Right forelimb (tissue), 1 donor: ENCODE measurements around the gene RENBP.

ENCODE experiments used
- DNase-seq: peaks from one replicate; pipeline ENCODE4 v3.0.0-alpha.2; 2018

The RENBP gene

DNA sequence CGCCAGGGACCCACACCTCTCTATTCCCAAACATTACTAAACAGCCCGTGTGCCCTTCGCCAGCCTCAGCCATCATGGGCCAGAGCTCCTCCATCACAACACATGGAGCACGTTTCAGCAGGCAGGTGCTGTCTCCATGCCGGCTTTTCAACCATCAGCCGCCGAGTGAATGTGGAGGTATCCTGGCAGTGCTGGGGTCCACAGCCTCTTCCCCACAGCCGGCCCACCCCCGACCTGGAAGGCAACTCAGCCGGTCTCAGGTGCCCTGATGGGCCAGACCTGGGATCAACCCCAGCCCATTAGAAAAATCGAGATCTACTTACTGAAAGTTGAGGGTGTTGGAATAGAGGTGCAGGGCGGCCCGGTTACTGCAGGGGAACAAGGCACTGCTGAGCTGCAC is 12.7 kb downstream of the RENBP start:
- no peak for DNase-seq

DNA sequence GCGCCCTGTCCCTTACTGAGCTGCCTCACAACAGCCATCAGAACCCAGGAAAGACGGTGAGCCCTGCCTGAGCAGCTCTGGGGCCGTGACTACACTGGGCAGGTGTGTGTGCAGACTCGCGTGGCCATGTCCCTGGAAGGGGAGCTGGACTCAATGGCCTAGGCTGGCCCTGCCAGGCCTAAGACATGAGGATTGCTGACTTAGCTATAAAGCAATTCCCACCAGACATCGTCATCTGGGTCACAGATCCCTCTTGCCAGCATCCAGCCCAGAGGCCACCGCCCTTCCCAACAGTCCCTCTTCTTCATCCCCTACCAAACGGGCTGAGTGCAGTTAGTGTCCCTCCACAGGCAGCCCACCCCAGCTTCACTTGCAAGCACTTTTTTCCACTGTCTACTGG is 13.3 kb downstream of the RENBP start:
- no peak for DNase-seq

DNA sequence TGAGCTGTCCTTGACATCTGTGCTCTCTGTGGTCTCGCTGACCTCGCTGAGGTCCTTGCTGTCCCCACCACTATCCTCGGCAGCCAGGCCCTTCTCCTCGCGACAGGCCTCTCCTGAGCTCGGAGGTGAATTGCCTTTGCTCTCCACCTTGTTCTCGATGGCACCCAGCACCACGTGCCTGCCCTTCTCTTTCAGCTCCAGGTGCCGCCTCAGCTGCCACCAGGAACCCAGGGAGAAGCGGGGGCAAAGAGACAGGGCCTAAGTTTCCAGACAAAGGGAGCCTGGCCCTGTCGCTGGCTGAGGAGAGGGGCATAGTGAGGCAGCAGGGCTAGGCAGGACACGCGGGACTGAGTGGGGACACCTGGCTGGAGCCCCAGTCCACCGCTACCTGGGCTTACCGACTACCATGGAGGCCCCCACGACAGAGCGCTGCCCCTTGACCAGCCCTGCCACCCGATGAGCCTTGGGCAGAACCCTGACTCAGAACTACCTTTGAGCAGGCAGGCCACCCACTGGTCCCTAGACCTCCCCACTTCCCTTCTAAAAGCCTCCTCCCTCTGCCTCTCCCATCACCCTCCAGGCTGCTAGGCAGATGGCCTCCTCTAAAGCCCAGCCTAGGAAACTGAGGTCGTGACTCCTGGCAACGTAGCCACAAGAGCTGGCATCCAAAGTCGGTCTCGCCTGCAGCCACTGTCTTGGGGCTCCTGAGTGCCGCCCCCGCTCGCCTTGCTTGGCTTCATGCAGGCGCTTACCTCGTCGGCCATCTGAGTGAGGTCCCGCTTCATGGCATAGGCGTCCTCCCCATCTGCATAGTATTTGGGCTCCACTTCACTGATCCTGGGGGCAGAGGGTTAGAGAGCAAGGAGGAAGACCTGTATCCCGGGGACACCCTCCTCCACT is 14.2 kb downstream of the RENBP start:
- DNase-seq: no peak

- no peak for DNase-seq
These were observed 14.9 kb downstream of the RENBP start for GRCh38 chrX:153929576-153929975.

- DNase-seq: no peak
These were observed 15.6 kb downstream of the RENBP start for GRCh38 chrX:153928846-153929245.

DNA sequence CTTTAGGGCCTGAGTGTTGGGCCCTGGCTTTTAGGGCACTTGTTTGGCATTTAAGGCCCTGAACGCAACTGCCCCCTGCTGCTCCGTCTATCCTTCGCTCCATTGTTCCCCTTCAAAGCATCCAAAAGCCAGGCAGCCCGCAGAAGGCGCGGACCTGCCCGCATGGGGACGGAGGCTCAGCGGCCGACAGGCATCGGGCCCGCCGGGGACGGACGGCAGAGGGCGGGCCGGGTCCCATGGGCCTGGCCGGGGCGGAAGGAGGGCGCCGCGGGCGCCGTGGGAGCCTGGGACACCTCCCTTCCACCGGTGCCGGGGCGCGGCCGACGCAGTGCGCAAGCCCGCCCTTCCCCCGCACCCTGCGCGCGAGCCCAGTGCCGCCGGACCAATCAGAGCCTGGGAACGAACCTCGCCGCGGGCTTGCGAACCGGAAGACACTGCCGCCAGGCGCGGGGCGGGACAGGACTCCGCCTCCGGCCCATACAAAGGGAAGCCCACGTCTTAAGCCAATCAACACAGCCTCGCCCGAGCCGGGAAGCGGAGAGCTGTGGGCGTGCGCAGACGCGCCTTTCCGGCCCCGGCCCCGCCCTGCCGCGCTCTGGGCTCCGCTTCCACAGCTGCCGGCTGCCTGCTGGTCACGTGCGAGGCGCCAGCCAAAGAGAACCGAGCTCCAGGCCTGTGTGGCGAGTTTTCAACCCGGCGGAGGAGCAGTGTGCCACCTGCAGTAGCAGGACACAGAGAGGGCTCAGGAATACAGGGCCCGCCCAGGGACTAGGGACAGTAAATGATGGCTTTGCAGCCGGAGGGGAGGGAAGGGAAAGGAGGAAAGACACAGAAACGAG is 16.3 kb downstream of the RENBP start:
- DNase-seq: peak; percentile 95

DNA sequence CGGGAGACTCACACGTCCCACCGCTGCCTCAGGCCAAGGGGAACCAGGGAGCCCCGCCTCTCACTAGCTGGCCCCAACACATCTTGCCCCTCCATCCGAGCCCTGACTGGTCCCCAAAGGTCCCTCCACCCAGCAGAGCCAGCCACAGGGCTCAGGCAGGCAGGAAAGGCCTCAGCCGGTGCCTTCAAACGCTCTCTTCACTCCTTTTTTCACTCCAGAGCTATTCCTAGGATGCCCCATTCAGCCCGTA is 16.8 kb downstream of the RENBP start:
- DNase-seq: no peak

- peak; percentile 71 for DNase-seq
These were observed 17.4 kb downstream of the RENBP start for GRCh38 chrX:153926858-153927671.

DNA sequence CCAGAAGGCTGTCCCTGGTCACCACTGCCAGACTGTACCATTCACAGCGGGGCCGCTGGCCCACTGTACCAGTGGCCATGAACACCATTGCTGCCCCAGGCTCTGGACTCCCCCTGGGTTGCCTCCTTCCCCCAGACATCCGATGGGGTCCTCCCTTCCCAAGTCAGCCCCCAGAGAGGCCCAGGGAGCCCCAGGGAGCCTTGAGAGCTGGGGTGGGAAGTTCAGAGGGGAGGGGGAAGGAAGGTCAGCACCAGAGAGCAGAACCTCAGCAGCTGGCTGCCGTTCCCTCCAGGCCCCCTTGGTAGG is 17.9 kb downstream of the RENBP start:
- DNase-seq: no peak

DNA sequence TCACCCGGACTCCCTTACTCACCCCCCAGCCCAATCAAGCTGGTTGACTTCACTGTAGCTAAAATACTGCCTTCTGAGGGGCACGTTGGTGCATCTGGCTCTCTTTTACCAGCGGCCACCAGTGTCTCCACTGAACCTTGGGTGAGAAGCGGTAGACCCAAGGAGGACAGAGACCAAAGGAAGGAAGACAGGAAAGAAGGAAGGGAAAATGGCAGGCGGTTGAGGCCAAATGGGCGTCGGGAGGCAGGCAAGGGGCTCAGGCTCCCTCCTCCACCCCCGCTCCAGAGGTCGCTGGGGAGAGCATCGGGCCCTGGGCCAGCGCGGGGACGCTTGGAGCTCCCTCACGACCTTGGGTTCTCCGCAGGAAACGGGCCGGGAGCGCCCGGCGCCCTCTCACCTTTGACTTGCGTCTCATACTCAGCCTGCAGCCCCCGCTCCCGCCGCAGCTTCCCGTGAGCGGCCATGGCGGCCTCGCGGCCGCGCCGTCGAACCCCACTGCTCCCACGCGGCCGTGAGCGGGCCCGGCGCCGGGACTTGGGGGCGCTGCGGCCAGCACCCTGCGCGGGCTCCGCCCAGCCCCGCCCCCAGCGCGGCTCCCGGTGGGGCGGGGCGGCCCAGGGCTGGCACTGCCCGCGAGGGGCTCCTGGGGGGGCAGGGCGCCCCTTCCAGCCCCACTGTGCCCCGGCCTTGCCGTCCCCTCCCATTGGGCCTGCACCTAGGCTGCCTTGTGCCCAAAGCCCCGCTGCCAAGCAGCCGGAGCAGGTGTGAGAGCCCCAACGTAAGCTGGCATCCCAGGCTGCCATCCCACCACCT is 18.5 kb downstream of the RENBP start, which contains the start of gene ARHGAP4:
ARHGAP4 (minus strand) TSS at position 526 of the 813 bp plus-strand sequence; CDS start at position 464, 62 bp downstream.
- DNase-seq: no peak

DNA sequence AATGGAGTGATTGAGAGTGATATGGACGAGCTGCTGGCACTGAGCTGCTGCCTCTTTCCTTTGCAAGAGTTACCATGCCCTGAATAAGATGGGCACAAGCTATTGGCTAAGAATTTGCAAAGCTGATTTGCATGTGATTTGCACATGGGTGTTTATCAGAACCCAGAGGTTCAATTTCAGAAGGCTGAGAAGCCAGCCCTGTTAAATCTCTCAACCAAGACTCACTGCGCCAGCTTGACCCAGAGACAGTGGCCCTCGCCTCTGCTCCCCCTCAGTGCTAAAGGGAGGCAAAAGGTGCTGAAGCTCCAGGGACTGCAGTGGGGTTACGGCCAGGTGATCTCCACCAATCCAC is 19.1 kb downstream of the RENBP start:
- no peak for DNase-seq

DNA sequence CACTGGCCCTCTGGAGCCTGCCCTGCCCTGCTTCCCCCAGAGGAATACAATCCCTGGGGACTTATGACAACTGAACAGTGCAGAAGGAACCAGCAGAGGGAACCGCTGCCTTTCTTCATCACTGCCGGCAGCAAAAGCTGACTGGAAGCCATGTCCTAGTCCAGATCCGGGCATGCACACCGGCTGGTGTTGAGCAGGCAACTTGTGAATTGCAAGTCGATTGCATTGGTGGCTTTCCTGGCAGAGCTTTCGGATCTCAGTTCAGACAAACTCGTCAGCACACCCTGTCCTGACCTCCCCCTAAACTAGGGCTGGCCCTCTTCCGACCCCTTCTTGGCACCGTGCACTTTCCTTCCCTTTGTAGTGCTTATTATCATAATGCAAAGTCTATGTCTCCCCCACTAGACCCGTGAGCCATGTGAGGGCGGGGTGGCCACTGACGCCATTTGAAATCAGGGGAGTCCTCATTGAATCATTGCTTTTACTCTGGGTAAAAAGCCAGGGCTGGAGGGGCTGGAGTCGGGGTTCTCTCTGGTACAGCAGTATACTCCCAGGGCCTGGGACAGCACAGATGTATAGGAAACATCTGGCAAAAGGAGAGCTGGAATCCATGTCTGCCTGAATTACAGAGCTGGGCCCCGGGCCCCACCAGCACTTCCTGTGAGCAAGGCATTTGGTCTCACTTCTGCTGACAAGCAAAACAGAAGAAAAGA is 20.1 kb downstream of the RENBP start:
- DNase-seq: no peak

GRCh38 chrX:153922932-153923857 is 21.2 kb downstream of the RENBP start:
- DNase-seq: peak; percentile 74

DNA sequence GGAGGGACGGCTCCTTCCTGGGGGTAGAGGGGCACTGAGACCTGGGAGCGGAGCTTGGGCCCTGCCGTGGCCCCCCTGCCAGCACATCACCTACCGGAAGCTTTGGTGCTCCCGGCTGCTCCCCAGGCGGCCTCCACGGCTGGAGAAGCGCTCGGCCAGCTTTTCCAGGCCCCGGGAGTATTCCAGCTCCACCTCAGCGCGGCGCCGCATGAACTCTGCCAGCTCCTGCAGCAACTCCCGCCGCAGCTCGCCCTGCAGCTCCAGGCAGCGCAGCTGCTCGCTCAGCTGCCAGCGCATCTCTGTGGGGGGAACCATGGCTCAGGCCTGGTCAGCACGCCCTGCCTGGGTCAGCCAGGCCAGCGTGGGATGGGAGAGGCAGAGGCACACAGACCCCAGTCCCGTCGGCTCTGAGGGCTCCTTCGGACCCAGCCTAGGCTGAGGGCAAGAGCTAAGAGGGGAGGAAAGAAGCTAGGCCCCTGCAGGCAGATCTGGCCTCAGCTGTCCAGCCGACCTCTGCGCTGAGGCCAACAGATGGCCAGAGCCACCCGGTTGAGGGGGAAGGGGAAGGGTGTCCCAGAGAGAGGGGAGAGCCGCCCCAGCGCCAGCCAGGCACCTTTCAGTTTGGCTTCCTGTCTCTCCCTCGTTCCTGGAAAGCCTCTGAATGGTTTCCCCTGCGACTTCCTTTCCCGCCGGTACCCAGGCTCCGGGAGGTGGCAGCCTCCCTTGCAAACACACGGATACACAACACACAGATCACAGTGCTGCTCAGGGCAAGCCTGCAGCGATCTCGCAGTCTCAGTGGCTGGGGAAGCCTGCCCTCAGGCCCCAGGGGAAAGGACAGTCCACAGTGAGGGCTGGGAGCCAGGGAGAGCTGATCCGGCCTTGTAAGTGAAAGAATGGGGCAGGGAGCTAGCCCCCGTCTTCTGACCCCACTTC is 22.7 kb downstream of the RENBP start:
- DNase-seq: peak; percentile 41

GRCh38 chrX:153921070-153921469 is 23.4 kb downstream of the RENBP start:
- peak; percentile 27 for DNase-seq

- DNase-seq: peak; percentile 26
These were observed 23.9 kb downstream of the RENBP start for GRCh38 chrX:153920546-153920945.

GRCh38 chrX:153919281-153919680 is 25.2 kb downstream of the RENBP start:
- DNase-seq: peak; percentile 6

GRCh38 chrX:153917869-153918268 is 26.6 kb downstream of the RENBP start:
- DNase-seq: no peak

DNA sequence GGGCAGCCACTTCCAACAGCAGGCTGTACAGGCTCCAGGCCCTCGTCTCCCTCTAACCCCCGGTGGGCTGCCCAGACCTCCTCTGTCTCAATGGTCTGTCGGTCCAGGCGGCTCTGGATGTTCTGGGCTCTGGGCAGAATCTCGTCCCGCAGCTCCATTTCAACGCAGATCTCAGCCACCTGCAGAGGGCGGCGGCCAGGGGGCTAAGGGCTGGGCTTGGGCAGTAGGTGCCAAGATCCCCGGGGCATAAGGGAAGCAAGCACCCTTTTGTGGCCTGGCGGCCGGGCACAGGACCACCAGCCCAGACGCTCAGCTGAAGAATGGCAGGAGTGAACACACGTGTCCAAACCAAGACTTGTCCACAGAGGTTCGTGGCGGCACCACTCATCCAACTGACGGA is 30.7 kb downstream of the RENBP start:
- no peak for DNase-seq

GRCh38 chrX:153913211-153913610 is 31.2 kb downstream of the RENBP start:
- DNase-seq: no peak
